K562 treated with DMSO at 1 percent for 48 hours (cell line): ENCODE data around the gene BAZ2A. TPM values are rescaled to one million over a fixed set of nuclear protein-coding genes. Genes with fewer than 3 reads are reported as not detected.

Source experiments
- total RNA-seq: library from RNA; unstranded; fragments of 300-600 nt; gene quantifications from 2 replicates; pipeline ENCODE4 v1.2.3, GENCODE V29; 2022; ENCODE audit warnings: low replicate concordance; ENCODE audit errors: extremely low read depth

The BAZ2A gene
- total RNA-seq, result not detected in 2 replicates

GRCh38 chr12:56630180-56630632, at the start of gene BAZ2A:
TSS of gene BAZ2A (minus strand) at chr12:56630326. CDS start at chr12:56617530, 12,796 bp downstream.

GRCh38 chr12:56645717-56646446, 15.8 kb upstream of the BAZ2A start, which contains the start of gene ATP5F1B:
TSS of gene ATP5F1B (minus strand) at chr12:56645984. CDS start at chr12:56645963, 21 bp downstream.

Other genes starting within 250 kb of the BAZ2A start
- not detected in 2 replicates for gene TIMELESS, start 180.9 kb downstream of the BAZ2A start, total RNA-seq
- gene MIP, start 175.7 kb downstream of the BAZ2A start, total RNA-seq, result not detected in 2 replicates
- gene SPRYD4, start 161.7 kb downstream of the BAZ2A start, total RNA-seq, result not detected in 2 replicates
- not detected in 2 replicates for gene GLS2, start 142.2 kb downstream of the BAZ2A start, total RNA-seq
- gene RBMS2, start 108.5 kb downstream of the BAZ2A start, total RNA-seq, result not detected in 2 replicates
- gene ATP5F1B, start 15.7 kb upstream of the BAZ2A start, total RNA-seq, result 1,380 TPM in 1 of 2 replicates, not detected in the other
- gene PTGES3, start 58.0 kb upstream of the BAZ2A start, total RNA-seq, result not detected in 2 replicates
- 1,547 TPM in 1 of 2 replicates, not detected in the other for gene NACA, start 95.0 kb upstream of the BAZ2A start, total RNA-seq
- not detected in 2 replicates for gene PRIM1, start 122.0 kb upstream of the BAZ2A start, total RNA-seq
- gene HSD17B6, start 133.0 kb upstream of the BAZ2A start, total RNA-seq, result not detected in 2 replicates